ENCODE results near the gene TMEM178A. TPM values are rescaled to one million over a fixed set of nuclear protein-coding genes. Genes with fewer than 3 reads are reported as not detected.

TMEM178A gene
- total and polyA plus RNA-seq, 7 donors: 0.60 to 6.1 (median 1.8) TPM; not detected in 1

DNA sequence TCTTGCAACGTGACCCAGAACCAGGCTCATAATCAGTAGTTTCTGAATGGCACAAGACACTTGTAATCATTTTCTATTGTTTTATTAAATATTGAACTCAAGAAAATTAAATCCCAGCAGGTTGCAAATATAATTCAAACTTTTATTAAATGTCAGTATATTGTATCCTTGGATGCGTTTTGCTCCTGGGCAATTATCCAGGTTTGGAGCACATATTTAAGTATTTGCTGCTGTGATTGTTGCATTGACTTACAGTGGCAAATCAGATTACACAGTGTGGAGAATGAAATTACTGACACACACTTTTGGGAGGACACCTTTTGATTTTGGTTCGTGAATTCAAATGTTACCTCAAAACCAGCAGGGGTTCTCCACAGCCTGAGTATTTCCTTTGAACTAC, 27.1 kb upstream of the TMEM178A start:
- Histone ChIP-seq H3K27ac (no peak overlapping the region), H3K36me3 (no peaks in the 10 kb centered on the region), H3K27me3 (no peaks in the 10 kb centered on the region), H3K4me3 (no peak overlapping the region), H3K9me3 (no peaks in the 10 kb centered on the region), H3K4me1 (peaks cover 0 to 21% (median 16%) of the 10 kb centered on the region in 4 donors)
- TF ChIP-seq POLR2A (IDR thresholded peaks at IDR 0.05): no peak
- DNase-seq: no peak
- intact Hi-C loops (cut with DNase I): no loop called here
- WGBS, 2 donors: 82 to 89% methylated on average over 3 of the region's 3 CpGs

DNA sequence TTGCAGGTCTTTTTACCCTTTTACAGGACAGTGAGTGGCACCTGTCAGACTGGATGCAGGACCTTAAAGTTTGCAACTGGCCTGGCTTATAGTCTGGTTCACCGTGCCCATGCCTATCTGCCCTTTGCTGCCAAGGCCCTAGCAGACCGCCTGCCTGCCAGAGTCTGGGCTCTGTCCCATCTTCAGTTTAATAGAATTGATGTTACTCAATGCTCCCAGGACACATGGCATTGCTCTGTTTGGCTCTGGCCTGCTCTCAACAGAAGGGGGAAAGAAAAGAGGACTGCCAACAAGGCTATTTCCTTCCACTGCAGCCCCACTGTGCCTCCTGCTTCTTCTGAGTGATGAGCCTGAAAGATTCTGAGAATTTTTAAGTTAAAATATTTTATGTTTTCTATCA, 25.6 kb upstream of the TMEM178A start:
- intact Hi-C loops (cut with DNase I): no loop called here

GRCh38 chr2:39640681-39641080, 25.0 kb upstream of the TMEM178A start:
- H3K4me3 ChIP-seq: no peak overlapping the region
- no peak for DNase-seq
- peaks cover 0 to 21% (median 16%) of the 10 kb centered on the region in 4 donors for H3K4me1 ChIP-seq
- no peaks in the 10 kb centered on the region for H3K9me3 ChIP-seq
- no peak for TF ChIP-seq EP300 (IDR thresholded peaks at IDR 0.05)
- TF ChIP-seq, protein P1, sequence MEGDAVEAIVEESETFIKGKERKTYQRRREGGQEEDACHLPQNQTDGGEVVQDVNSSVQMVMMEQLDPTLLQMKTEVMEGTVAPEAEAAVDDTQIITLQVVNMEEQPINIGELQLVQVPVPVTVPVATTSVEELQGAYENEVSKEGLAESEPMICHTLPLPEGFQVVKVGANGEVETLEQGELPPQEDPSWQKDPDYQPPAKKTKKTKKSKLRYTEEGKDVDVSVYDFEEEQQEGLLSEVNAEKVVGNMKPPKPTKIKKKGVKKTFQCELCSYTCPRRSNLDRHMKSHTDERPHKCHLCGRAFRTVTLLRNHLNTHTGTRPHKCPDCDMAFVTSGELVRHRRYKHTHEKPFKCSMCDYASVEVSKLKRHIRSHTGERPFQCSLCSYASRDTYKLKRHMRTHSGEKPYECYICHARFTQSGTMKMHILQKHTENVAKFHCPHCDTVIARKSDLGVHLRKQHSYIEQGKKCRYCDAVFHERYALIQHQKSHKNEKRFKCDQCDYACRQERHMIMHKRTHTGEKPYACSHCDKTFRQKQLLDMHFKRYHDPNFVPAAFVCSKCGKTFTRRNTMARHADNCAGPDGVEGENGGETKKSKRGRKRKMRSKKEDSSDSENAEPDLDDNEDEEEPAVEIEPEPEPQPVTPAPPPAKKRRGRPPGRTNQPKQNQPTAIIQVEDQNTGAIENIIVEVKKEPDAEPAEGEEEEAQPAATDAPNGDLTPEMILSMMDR (IDR thresholded peaks at IDR 0.05): no peak
- no peak for TF ChIP-seq POLR2AphosphoS5 (IDR thresholded peaks at IDR 0.05)
- no peak for TF ChIP-seq POLR2A (IDR thresholded peaks at IDR 0.05)
- no peaks in the 10 kb centered on the region for H3K27me3 ChIP-seq
- no peaks in the 10 kb centered on the region for H3K36me3 ChIP-seq
- WGBS, 2 donors: 84 to 93% methylated on average over 2 of the region's 2 CpGs
- intact Hi-C loops (cut with DNase I): no loop called here
- H3K27ac ChIP-seq: no peak overlapping the region

More for the DNA sequence above, 25.6 kb upstream of the TMEM178A start:
- H3K27ac ChIP-seq: no peak overlapping the region
- 95% methylated on average over 2 of the region's 2 CpGs for WGBS, 2 donors
- DNase-seq: peak; percentile 69
- no peaks in the 10 kb centered on the region for H3K27me3 ChIP-seq
- peaks cover 0 to 21% (median 16%) of the 10 kb centered on the region in 4 donors for H3K4me1 ChIP-seq
- H3K4me3 ChIP-seq: no peak overlapping the region
- no peaks in the 10 kb centered on the region for H3K36me3 ChIP-seq
- no peaks in the 10 kb centered on the region for H3K9me3 ChIP-seq
- TF ChIP-seq, protein P1 (IDR thresholded peaks at IDR 0.05): no peak
- TF ChIP-seq POLR2A (IDR thresholded peaks at IDR 0.05): no peak
- no peak for TF ChIP-seq POLR2AphosphoS5 (IDR thresholded peaks at IDR 0.05)
- TF ChIP-seq EP300 (IDR thresholded peaks at IDR 0.05): no peak

DNA sequence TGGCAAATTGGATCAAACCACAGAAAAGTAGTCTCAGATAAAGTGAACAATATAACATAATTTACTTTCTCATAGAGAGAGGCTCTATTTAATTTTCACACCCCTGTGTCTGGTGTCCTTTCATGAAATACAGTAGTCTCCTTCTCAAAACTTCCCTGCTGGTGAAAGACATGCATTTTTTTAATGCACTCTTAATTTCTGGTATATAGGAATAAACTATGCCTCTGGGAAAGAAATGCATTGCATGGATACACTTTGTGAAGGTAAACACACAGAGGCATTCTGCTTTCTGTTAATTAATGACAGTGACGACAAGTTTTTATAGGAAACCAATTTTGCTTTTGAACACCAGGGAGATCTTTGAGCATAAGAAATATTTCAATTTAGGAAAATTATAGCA, 24.1 kb upstream of the TMEM178A start:
- no peak for DNase-seq
- Histone ChIP-seq H3K4me1 (peaks cover 0 to 21% (median 16%) of the 10 kb centered on the region in 4 donors), H3K4me3 (no peak overlapping the region), H3K27me3 (no peaks in the 10 kb centered on the region), H3K9me3 (no peaks in the 10 kb centered on the region), H3K36me3 (no peaks in the 10 kb centered on the region), H3K27ac (no peak overlapping the region)
- intact Hi-C loops (cut with DNase I): no loop called here
- TF ChIP-seq, protein P1 (IDR thresholded peaks at IDR 0.05): no peak
- no peak for TF ChIP-seq EP300 (IDR thresholded peaks at IDR 0.05)
- no peak for TF ChIP-seq POLR2A (IDR thresholded peaks at IDR 0.05)
- TF ChIP-seq POLR2AphosphoS5 (IDR thresholded peaks at IDR 0.05): no peak
- WGBS, 2 donors: 81 to 83% methylated on average over 1 of the region's 1 CpG

GRCh38 chr2:39642051-39642718, 23.5 kb upstream of the TMEM178A start:
- Histone ChIP-seq H3K27me3 (no peaks in the 10 kb centered on the region), H3K4me3 (no peak overlapping the region), H3K36me3 (no peaks in the 10 kb centered on the region), H3K27ac (no peak overlapping the region), H3K9me3 (no peaks in the 10 kb centered on the region), H3K4me1 (peaks cover 0 to 21% (median 16%) of the 10 kb centered on the region in 4 donors)
- intact Hi-C loops (cut with DNase I): no loop called here
- no peak for DNase-seq
- WGBS, 2 donors: 69 to 72% methylated on average over 6 of the region's 6 CpGs
- TF ChIP-seq EP300 (IDR thresholded peaks at IDR 0.05) (no peak), POLR2AphosphoS5 (IDR thresholded peaks at IDR 0.05) (no peak), POLR2A (IDR thresholded peaks at IDR 0.05) (no peak)
- TF ChIP-seq, protein P1 (IDR thresholded peaks at IDR 0.05): no peak

Data from sigmoid colon (tissue), 7 donors.